ENCODE results near the gene PRDX6. TPM values are rescaled to one million over a fixed set of nuclear protein-coding genes. Genes with fewer than 3 reads are reported as not detected.

The PRDX6 gene
- total RNA-seq, 1 donor from 2014 or later, result 520 TPM

Other genes with a start within 250 kb of the PRDX6 start
- 0.54 TPM in 1 of 2 replicates, not detected in the other for gene SLC9C2, start 125.7 kb downstream of the PRDX6 start, total RNA-seq
- not detected in 2 replicates for gene TEX50, start 158.0 kb downstream of the PRDX6 start, total RNA-seq
- 1.4 and 1.8 TPM in 2 replicates for gene ANKRD45, start 192.5 kb downstream of the PRDX6 start, total RNA-seq
- 25.3 and 25.4 TPM in 2 replicates for gene KLHL20, start 237.6 kb downstream of the PRDX6 start, total RNA-seq

All from astrocyte (in vitro differentiated cells and primary cell).